A673 (cell line): ENCODE measurements around the gene LRBA. TPM values are rescaled to one million over a fixed set of nuclear protein-coding genes. Genes with fewer than 3 reads are reported as not detected.

Source experiments
- BruUV-seq: library from RNA; stranded (reverse); fragments of 400-500 nt; replicated peaks from 2 replicates; lab custom pipeline; 2021; lab: Mats Ljungman, UMichigan
- CTCF ChIA-PET: fragments of 300-600 bp; sonication (Branson Sonifier 250); formaldehyde crosslinking; loops from one replicate; lab custom pipeline; 2022; ENCODE audit warnings: antibody characterized with exemption; lab: Charles Lee
- POLR2A ChIA-PET: fragments of 300-600 bp; sonication (Branson Sonifier 250); formaldehyde crosslinking; loops from one replicate; lab custom pipeline; 2022; ENCODE audit warnings: antibody characterized with exemption; ENCODE audit not compliant: low non-redundant PET; lab: Charles Lee
- DNase-seq: peaks from one replicate; pipeline ENCODE4 v3.0.0-alpha.2; 2015; ENCODE audit warnings: low spot score
- H3K27ac ChIP-seq: fragments of 200-600 bp; sonication (generic); 2 replicates; pipeline ENCODE4 v1.5.1; 2016; ENCODE audit warnings: mixed run types, low read depth, mild to moderate bottlenecking, mixed read lengths, antibody characterized with exemption, low read length; ENCODE audit not compliant: poor library complexity, severe bottlenecking
- H3K27me3 ChIP-seq: fragments of 200-600 bp; sonication (generic); replicated peaks from 2 replicates; pipeline ENCODE4 v1.6.1; 2017; ENCODE audit warnings: mixed run types, low read depth, mild to moderate bottlenecking, mixed read lengths, antibody characterized with exemption, low read length; ENCODE audit not compliant: insufficient read depth, poor library complexity
- H3K36me3 ChIP-seq: fragments of 200-600 bp; sonication (generic); 2 replicates; pipeline ENCODE4 v1.6.1; 2016; ENCODE audit warnings: mixed run types, mild to moderate bottlenecking, mixed read lengths, antibody characterized with exemption, low read length; ENCODE audit not compliant: insufficient read depth, poor library complexity, severe bottlenecking
- H3K4me1 ChIP-seq: fragments of 200-600 bp; sonication (generic); 2 replicates; pipeline ENCODE4 v1.6.1; 2017; ENCODE audit warnings: mixed run types, mild to moderate bottlenecking, mixed read lengths, antibody characterized with exemption, low read length; ENCODE audit not compliant: insufficient read depth, poor library complexity, severe bottlenecking
- H3K4me3 ChIP-seq: fragments of 200-600 bp; sonication (generic); 2 replicates; pipeline ENCODE4 v1.5.1; 2016; ENCODE audit warnings: low read depth, mixed run types, mild to moderate bottlenecking, mixed read lengths, low read length; ENCODE audit not compliant: poor library complexity, severe bottlenecking
- H3K9me3 ChIP-seq: fragments of 200-600 bp; sonication (generic); 2 replicates; pipeline ENCODE4 v1.6.1; 2016; ENCODE audit warnings: mixed run types, low read depth, mild to moderate bottlenecking, mixed read lengths, antibody characterized with exemption, low read length; ENCODE audit not compliant: poor library complexity, severe bottlenecking
- EZH2 ChIP-seq: fragments of 200-600 bp; sonication (generic); IDR thresholded peaks from 2 replicates; pipeline ENCODE4 v1.6.1; 2017; ENCODE audit warnings: borderline replicate concordance, low read depth, mild to moderate bottlenecking, mixed read lengths, antibody characterized with exemption, low read length; ENCODE audit not compliant: poor library complexity, severe bottlenecking
- intact Hi-C: fragments of 100-400 bp; cut with micrococcal nuclease; formaldehyde crosslinking; loops from one replicate; pipeline ENCODE4 v1.10.0; 2022; ENCODE audit not compliant: unreplicated experiment
- total RNA-seq: library from RNA; stranded (reverse); gene quantifications from 2 replicates; pipeline ENCODE4 v1.2.3, GENCODE V29; 2021
- TF ChIP-seq, protein P1 (sequence below): fragments of 300-800, 200-600 bp; sonication (generic); conservative IDR thresholded peaks from 2 replicates; pipeline ENCODE4 v1.5.1; 2017; ENCODE audit warnings: low read depth, mild to moderate bottlenecking, antibody characterized with exemption, low read length, moderate library complexity, mixed read lengths

The LRBA gene
- total RNA-seq, 1 experiment from 2014 or later, result 35.7 TPM

- TF ChIP-seq, protein P1, sequence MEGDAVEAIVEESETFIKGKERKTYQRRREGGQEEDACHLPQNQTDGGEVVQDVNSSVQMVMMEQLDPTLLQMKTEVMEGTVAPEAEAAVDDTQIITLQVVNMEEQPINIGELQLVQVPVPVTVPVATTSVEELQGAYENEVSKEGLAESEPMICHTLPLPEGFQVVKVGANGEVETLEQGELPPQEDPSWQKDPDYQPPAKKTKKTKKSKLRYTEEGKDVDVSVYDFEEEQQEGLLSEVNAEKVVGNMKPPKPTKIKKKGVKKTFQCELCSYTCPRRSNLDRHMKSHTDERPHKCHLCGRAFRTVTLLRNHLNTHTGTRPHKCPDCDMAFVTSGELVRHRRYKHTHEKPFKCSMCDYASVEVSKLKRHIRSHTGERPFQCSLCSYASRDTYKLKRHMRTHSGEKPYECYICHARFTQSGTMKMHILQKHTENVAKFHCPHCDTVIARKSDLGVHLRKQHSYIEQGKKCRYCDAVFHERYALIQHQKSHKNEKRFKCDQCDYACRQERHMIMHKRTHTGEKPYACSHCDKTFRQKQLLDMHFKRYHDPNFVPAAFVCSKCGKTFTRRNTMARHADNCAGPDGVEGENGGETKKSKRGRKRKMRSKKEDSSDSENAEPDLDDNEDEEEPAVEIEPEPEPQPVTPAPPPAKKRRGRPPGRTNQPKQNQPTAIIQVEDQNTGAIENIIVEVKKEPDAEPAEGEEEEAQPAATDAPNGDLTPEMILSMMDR, result no peak
- TF ChIP-seq EZH2, result no peak
- Histone ChIP-seq H3K4me3 (no peak overlapping the region), H3K27me3 (no peaks in the 10 kb centered on the region), H3K9me3 (no peaks in the 10 kb centered on the region), H3K27ac (no peak overlapping the region), H3K4me1 (peaks cover 5% of the 10 kb centered on the region), H3K36me3 (no peaks in the 10 kb centered on the region)
- BruUV-seq, result no TSS peak
- intact Hi-C loops, result no loop called here
- ChIA-PET POLR2A (no interaction called here), CTCF (no interaction called here)
- DNase-seq, result no peak
Observed at GRCh38 chr4:150261571-150261970, 753.5 kb downstream of the LRBA start.

DNA sequence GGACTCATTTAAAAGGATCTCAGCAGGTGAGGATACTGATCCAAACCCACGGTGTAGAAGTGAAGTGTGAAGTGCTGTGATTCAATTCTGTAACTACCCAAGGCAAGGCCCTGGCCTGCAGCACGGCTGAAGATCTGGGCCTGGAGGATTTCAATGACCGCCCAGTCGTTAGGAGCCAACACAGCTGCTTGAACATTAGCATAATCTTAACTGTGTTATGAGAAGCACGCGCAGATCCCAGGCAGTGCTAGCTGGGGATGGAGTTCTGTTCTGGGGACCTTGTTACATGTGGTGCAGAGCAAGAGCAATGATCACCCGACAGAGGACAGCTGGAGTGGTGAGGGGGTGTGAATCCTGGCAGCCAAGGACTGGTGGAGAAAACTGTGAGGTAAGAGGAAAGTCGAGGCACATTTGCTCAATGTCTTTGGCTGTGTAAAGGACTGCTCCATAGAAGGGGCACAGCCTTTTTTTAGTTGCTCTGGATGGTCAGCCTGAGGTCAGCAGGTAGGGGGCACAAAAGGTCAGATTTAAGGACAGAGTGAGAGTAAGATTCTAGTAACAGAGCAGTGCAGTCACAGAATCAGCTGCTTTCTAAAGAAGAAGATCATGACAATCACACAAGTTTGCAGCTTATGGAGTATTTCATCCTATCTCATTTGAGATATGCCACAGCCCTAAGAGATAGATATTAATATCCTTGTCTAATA, 755.1 kb downstream of the LRBA start:
- H3K27ac ChIP-seq, result no peak overlapping the region
- no peaks in the 10 kb centered on the region for H3K27me3 ChIP-seq
- CTCF ChIA-PET, result no interaction called here
- TF ChIP-seq EZH2, result no peak
- TF ChIP-seq, protein P1, result no peak
- no peaks in the 10 kb centered on the region for H3K9me3 ChIP-seq
- no peak overlapping the region for H3K4me3 ChIP-seq
- H3K36me3 ChIP-seq, result no peaks in the 10 kb centered on the region
- POLR2A ChIA-PET, result no interaction called here
- BruUV-seq, result no TSS peak
- H3K4me1 ChIP-seq, result peaks cover 5% of the 10 kb centered on the region
- DNase-seq, result no peak
- intact Hi-C loops, result no loop called here

- Histone ChIP-seq H3K36me3 (no peaks in the 10 kb centered on the region), H3K27ac (no peak overlapping the region), H3K9me3 (no peaks in the 10 kb centered on the region), H3K4me1 (peaks cover 5% of the 10 kb centered on the region), H3K4me3 (no peak overlapping the region), H3K27me3 (no peaks in the 10 kb centered on the region)
- no peak for TF ChIP-seq EZH2
- TF ChIP-seq, protein P1, result no peak
- no peak for DNase-seq
- CTCF ChIA-PET, result no interaction called here
- intact Hi-C loops, result no loop called here
- POLR2A ChIA-PET, result no interaction called here
- BruUV-seq, result no TSS peak
Observed at GRCh38 chr4:150258569-150258968, 756.5 kb downstream of the LRBA start.
